ENCODE data around the gene SUN1. TPM values are rescaled to one million over a fixed set of nuclear protein-coding genes. Genes with fewer than 3 reads are reported as not detected.

SUN1 gene
- total and polyA plus RNA-seq, 10 of the 15 experiments (the other 5 are each of a cell fraction or from before 2014, with no cell fraction given): 27.8 to 107 (median 65.8) TPM

GRCh38 chr7:851204-851603 lies 18.9 kb downstream of the SUN1 start (continued):
- TF ChIP-seq, protein P1, sequence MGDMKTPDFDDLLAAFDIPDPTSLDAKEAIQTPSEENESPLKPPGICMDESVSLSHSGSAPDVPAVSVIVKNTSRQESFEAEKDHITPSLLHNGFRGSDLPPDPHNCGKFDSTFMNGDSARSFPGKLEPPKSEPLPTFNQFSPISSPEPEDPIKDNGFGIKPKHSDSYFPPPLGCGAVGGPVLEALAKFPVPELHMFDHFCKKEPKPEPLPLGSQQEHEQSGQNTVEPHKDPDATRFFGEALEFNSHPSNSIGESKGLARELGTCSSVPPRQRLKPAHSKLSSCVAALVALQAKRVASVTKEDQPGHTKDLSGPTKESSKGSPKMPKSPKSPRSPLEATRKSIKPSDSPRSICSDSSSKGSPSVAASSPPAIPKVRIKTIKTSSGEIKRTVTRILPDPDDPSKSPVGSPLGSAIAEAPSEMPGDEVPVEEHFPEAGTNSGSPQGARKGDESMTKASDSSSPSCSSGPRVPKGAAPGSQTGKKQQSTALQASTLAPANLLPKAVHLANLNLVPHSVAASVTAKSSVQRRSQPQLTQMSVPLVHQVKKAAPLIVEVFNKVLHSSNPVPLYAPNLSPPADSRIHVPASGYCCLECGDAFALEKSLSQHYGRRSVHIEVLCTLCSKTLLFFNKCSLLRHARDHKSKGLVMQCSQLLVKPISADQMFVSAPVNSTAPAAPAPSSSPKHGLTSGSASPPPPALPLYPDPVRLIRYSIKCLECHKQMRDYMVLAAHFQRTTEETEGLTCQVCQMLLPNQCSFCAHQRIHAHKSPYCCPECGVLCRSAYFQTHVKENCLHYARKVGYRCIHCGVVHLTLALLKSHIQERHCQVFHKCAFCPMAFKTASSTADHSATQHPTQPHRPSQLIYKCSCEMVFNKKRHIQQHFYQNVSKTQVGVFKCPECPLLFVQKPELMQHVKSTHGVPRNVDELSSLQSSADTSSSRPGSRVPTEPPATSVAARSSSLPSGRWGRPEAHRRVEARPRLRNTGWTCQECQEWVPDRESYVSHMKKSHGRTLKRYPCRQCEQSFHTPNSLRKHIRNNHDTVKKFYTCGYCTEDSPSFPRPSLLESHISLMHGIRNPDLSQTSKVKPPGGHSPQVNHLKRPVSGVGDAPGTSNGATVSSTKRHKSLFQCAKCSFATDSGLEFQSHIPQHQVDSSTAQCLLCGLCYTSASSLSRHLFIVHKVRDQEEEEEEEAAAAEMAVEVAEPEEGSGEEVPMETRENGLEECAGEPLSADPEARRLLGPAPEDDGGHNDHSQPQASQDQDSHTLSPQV (IDR thresholded peaks at IDR 0.05): no peak
- TF ChIP-seq ZNF207 (IDR thresholded peaks at IDR 0.05; ENCODE audit: borderline replicate concordance): no peak

GRCh38 chr7:853366-854117 lies 21.3 kb downstream of the SUN1 start:
- ChIA-PET SMC1A (ENCODE audit: uncharacterized antibody, unreplicated experiment) (interaction anchor here (1.0 kb wide), 1 partner anchor 40 kb away, joined by 3 read pairs; no protein-coding TSS in a partner anchor), POLR2A (no interaction called here)
- in situ Hi-C loops (cut with MboI): no loop called here

More at GRCh38 chr7:853366-854117, 21.3 kb downstream of the SUN1 start:
- ChIA-PET CTCF (no interaction called here), RAD21 (ENCODE audit: unreplicated experiment) (no interaction called here)
- H4K20me1 ChIP-seq (ENCODE audit: control insufficient read depth, insufficient read depth): no peaks in the 10 kb centered on the region
- no TSS peak for BruUV-seq (replicated peaks)
- intact Hi-C loops (cut with micrococcal nuclease; ENCODE audit: unreplicated experiment): no loop called here
- no peak overlapping the region for H3K4me2 ChIP-seq (ENCODE audit: control insufficient read depth, insufficient read depth)
- no peaks in the 10 kb centered on the region for H3K4me1 ChIP-seq (ENCODE audit: control insufficient read depth, insufficient read depth, low read length)
- no peaks in the 10 kb centered on the region for H3K79me2 ChIP-seq (ENCODE audit: control insufficient read depth, insufficient read depth, low read length)
- FAIRE-seq (no peak), ATAC-seq (no peak), DNase-seq (ENCODE audit: low read depth, low spot score) (no peak)
- no peak overlapping the region for H3K9ac ChIP-seq (ENCODE audit: control insufficient read depth, insufficient read depth, low read length)
- WGBS (ENCODE audit: insufficient coverage, insufficient replicate concordance, low lambda C conversion rate, missing lambda C conversion rate): 92% methylated on average over 31 of the region's 33 CpGs
- no peaks in the 10 kb centered on the region for H3K27me3 ChIP-seq (replicated peaks in 1 of 2; ENCODE audit: control insufficient read depth in 2 of 2, insufficient read depth in 2 of 2, low read length in 1 of 2)
- H3K27ac ChIP-seq (ENCODE audit: control insufficient read depth, insufficient read depth): no peak overlapping the region
- H2AFZ ChIP-seq (ENCODE audit: control insufficient read depth, low read depth, low read length): no peak overlapping the region
- TF ChIP-seq USF2 (IDR thresholded peaks at IDR 0.05; ENCODE audit: borderline replicate concordance, low read depth, low read length): no peak
- no peak for TF ChIP-seq NFXL1 (IDR thresholded peaks at IDR 0.05; ENCODE audit: borderline replicate concordance)
- TF ChIP-seq RAD51 (IDR thresholded peaks at IDR 0.05): no peak
- TF ChIP-seq EED (IDR thresholded peaks at IDR 0.05; ENCODE audit: low read depth): no peak
- no peak overlapping the region for H3K4me3 ChIP-seq
- H3K36me3 ChIP-seq (ENCODE audit: control insufficient read depth in 2 of 2, insufficient read depth in 2 of 2, low read length in 1 of 2): peaks cover 38 to 40% of the 10 kb centered on the region in 2 experiments; a peak in 3 of 4 replicates
- no peaks in the 10 kb centered on the region for H3K9me3 ChIP-seq (replicated peaks; ENCODE audit: control insufficient read depth, insufficient read depth, low read length)
